Thyroid gland (tissue), 4 donors: ENCODE results near the gene SUN1.

ENCODE experiments used
- CTCF ChIP-seq, 6 experiments: fragments of 200-600 bp in 3 of 6; fragments of 450-650 bp in 3 of 6; sonication (generic) in 3 of 6; IDR thresholded peaks; one replicate each; pipeline ENCODE4 v1.5.1; 2016 to 2019; ENCODE audit warnings: antibody characterized with exemption in 6 of 6, mild to moderate bottlenecking in 2 of 6, inconsistent platforms in 1 of 6, moderate library complexity in 1 of 6
- POLR2A ChIP-seq, 2 donors: fragments of 450-650 bp; IDR thresholded peaks; one replicate each; pipeline ENCODE4 v1.6.1; 2017; ENCODE audit warnings: antibody characterized with exemption in 2 of 2, mild to moderate bottlenecking in 2 of 2, moderate library complexity in 1 of 2

GRCh38 chr7:833601-834258 lies 1.5 kb downstream of the SUN1 start:
- no peak for TF ChIP-seq CTCF (IDR thresholded peaks at IDR 0.05)
- no peak for TF ChIP-seq POLR2A (IDR thresholded peaks at IDR 0.05)
